HEK293 (cell line): ENCODE data around the gene MCM7.

Experiments
- AEBP2 ChIP-seq: fragments of 450-650 bp; formaldehyde crosslinking; IDR thresholded peaks from 2 replicates; pipeline ENCODE4 v1.5.1; 2016; ENCODE audit warnings: missing biosample characterization, missing genetic modification characterization, borderline replicate concordance
- ELK4 ChIP-seq: IDR thresholded peaks from 2 replicates; pipeline ENCODE4 v1.6.1; 2011; ENCODE audit warnings: mild to moderate bottlenecking, low read depth, low read length, borderline replicate concordance
- GLIS2 ChIP-seq: fragments of 450-650 bp; formaldehyde crosslinking; IDR thresholded peaks from 2 replicates; pipeline ENCODE4 v1.5.1; 2016; ENCODE audit warnings: missing biosample characterization, missing genetic modification characterization
- HIC1 ChIP-seq: fragments of 450-650 bp; formaldehyde crosslinking; IDR thresholded peaks from 2 replicates; pipeline ENCODE4 v1.5.1; 2016; ENCODE audit warnings: missing biosample characterization, missing genetic modification characterization
- OSR2 ChIP-seq: fragments of 450-650 bp; formaldehyde crosslinking; IDR thresholded peaks from 2 replicates; pipeline ENCODE4 v1.5.1; 2016; ENCODE audit warnings: missing biosample characterization, missing genetic modification characterization
- PATZ1 ChIP-seq: fragments of 450-650 bp; formaldehyde crosslinking; IDR thresholded peaks from 2 replicates; pipeline ENCODE4 v1.5.1; 2016; ENCODE audit warnings: missing biosample characterization, missing genetic modification characterization
- ZBTB6 ChIP-seq: fragments of 450-650 bp; formaldehyde crosslinking; IDR thresholded peaks from 2 replicates; pipeline ENCODE4 v1.5.1; 2017; ENCODE audit warnings: missing biosample characterization, missing genetic modification characterization
- ZBTB8A ChIP-seq: fragments of 450-650 bp; formaldehyde crosslinking; IDR thresholded peaks from 2 replicates; pipeline ENCODE4 v1.5.1; 2016; ENCODE audit warnings: missing biosample characterization, missing genetic modification characterization
- ZFP69B ChIP-seq: fragments of 450-650 bp; formaldehyde crosslinking; IDR thresholded peaks from 2 replicates; pipeline ENCODE4 v1.5.1; 2016; ENCODE audit warnings: missing biosample characterization, missing genetic modification characterization
- ZNF138 ChIP-seq: fragments of 450-650 bp; formaldehyde crosslinking; IDR thresholded peaks from 2 replicates; pipeline ENCODE4 v1.5.1; 2016; ENCODE audit warnings: missing biosample characterization, missing genetic modification characterization, borderline replicate concordance
- ZNF140 ChIP-seq: fragments of 450-650 bp; formaldehyde crosslinking; IDR thresholded peaks from 2 replicates; pipeline ENCODE4 v1.5.1; 2016; ENCODE audit warnings: missing biosample characterization, missing genetic modification characterization
- ZNF169 ChIP-seq: fragments of 450-650 bp; formaldehyde crosslinking; IDR thresholded peaks from 2 replicates; pipeline ENCODE4 v1.5.1; 2016; ENCODE audit warnings: missing biosample characterization, missing genetic modification characterization
- ZNF23 ChIP-seq: fragments of 450-650 bp; formaldehyde crosslinking; IDR thresholded peaks from 2 replicates; pipeline ENCODE4 v1.5.1; 2016; ENCODE audit warnings: missing biosample characterization, missing genetic modification characterization, borderline replicate concordance
- ZNF280D ChIP-seq: fragments of 450-650 bp; formaldehyde crosslinking; IDR thresholded peaks from 2 replicates; pipeline ENCODE4 v1.5.1; 2016; ENCODE audit warnings: missing biosample characterization, missing genetic modification characterization
- ZNF404 ChIP-seq: fragments of 450-650 bp; formaldehyde crosslinking; IDR thresholded peaks from 2 replicates; pipeline ENCODE4 v1.5.1; 2017; ENCODE audit warnings: missing biosample characterization, missing genetic modification characterization
- ZNF416 ChIP-seq: fragments of 450-650 bp; formaldehyde crosslinking; IDR thresholded peaks from 2 replicates; pipeline ENCODE4 v1.5.1; 2016; ENCODE audit warnings: missing biosample characterization, missing genetic modification characterization
- ZNF423 ChIP-seq: fragments of 450-650 bp; formaldehyde crosslinking; IDR thresholded peaks from 2 replicates; pipeline ENCODE4 v1.5.1; 2016; ENCODE audit warnings: missing biosample characterization, missing genetic modification characterization
- ZNF449 ChIP-seq: fragments of 450-650 bp; formaldehyde crosslinking; IDR thresholded peaks from 2 replicates; pipeline ENCODE4 v1.5.1; 2017; ENCODE audit warnings: missing biosample characterization, mild to moderate bottlenecking, missing genetic modification characterization, moderate library complexity
- ZNF48 ChIP-seq: fragments of 450-650 bp; formaldehyde crosslinking; IDR thresholded peaks from 2 replicates; pipeline ENCODE4 v1.5.1; 2016; ENCODE audit warnings: missing biosample characterization, missing genetic modification characterization
- ZNF510 ChIP-seq: fragments of 450-650 bp; formaldehyde crosslinking; IDR thresholded peaks from 2 replicates; pipeline ENCODE4 v1.5.1; 2018; ENCODE audit warnings: mild to moderate bottlenecking, missing genetic modification characterization, missing biosample characterization; ENCODE audit not compliant: insufficient replicate concordance
- ZNF530 ChIP-seq: fragments of 450-650 bp; formaldehyde crosslinking; IDR thresholded peaks from 2 replicates; pipeline ENCODE4 v1.5.1; 2016; ENCODE audit warnings: low read depth, missing biosample characterization, missing genetic modification characterization
- ZNF558 ChIP-seq: fragments of 450-650 bp; formaldehyde crosslinking; IDR thresholded peaks from 2 replicates; pipeline ENCODE4 v1.5.1; 2016; ENCODE audit warnings: missing biosample characterization, missing genetic modification characterization
- ZNF571 ChIP-seq: fragments of 450-650 bp; formaldehyde crosslinking; IDR thresholded peaks from 2 replicates; pipeline ENCODE4 v1.5.0; 2017; ENCODE audit warnings: missing biosample characterization, missing genetic modification characterization
- ZNF707 ChIP-seq: fragments of 450-650 bp; formaldehyde crosslinking; IDR thresholded peaks from 2 replicates; pipeline ENCODE4 v1.5.1; 2016; ENCODE audit warnings: missing biosample characterization, missing genetic modification characterization
- ZNF785 ChIP-seq: fragments of 450-650 bp; formaldehyde crosslinking; IDR thresholded peaks from 2 replicates; pipeline ENCODE4 v1.5.1; 2016; ENCODE audit warnings: missing biosample characterization, missing genetic modification characterization
- ZSCAN4 ChIP-seq: fragments of 450-650 bp; formaldehyde crosslinking; IDR thresholded peaks from 2 replicates; pipeline ENCODE4 v1.5.1; 2017; ENCODE audit warnings: missing biosample characterization, missing genetic modification characterization

Gene MCM7

GRCh38 chr7:100081535-100082102 lies 19.6 kb downstream of the MCM7 start, which contains the start of gene ZNF3 (continued):
- TF ChIP-seq ZNF280D, result no peak
- peak; percentile 97 for TF ChIP-seq ZBTB8A (tag by site-specific recombination)
- TF ChIP-seq ZNF510 (tag by site-specific recombination), result no peak
- TF ChIP-seq ZNF530 (tag by site-specific recombination), result no peak
- TF ChIP-seq GLIS2 (tag by site-specific recombination), result peak; percentile 82
- no peak for TF ChIP-seq ZNF23 (tag by site-specific recombination)
- TF ChIP-seq ZNF169 (tag by site-specific recombination), result no peak
- no peak for TF ChIP-seq ZSCAN4
- TF ChIP-seq PATZ1 (tag by site-specific recombination), result peak; percentile 95
- TF ChIP-seq ZNF785 (tag by site-specific recombination), result no peak
- TF ChIP-seq ZNF404 (tag by site-specific recombination), result no peak
- TF ChIP-seq ZNF449 (tag by site-specific recombination), result peak; percentile 25; the same call in 1 of the 2 replicates
- TF ChIP-seq ELK4, result no peak
- no peak for TF ChIP-seq ZNF707 (tag by site-specific recombination)
- TF ChIP-seq ZNF416 (tag by site-specific recombination), result no peak
- no peak for TF ChIP-seq ZNF140 (tag by site-specific recombination)
- TF ChIP-seq HIC1 (tag by site-specific recombination), result peak; percentile 100
- TF ChIP-seq ZNF48 (tag by site-specific recombination), result no peak
- TF ChIP-seq ZFP69B (tag by site-specific recombination), result peak; percentile 68; the same call in 1 of the 2 replicates
- no peak for TF ChIP-seq OSR2
- TF ChIP-seq ZNF138 (tag by site-specific recombination), result no peak
- 0 out of 2 replicates have a peak, but pooled peaks have one; percentile 25 for TF ChIP-seq ZNF558 (tag by site-specific recombination)
- no peak for TF ChIP-seq ZNF423 (tag by site-specific recombination)
- no peak for TF ChIP-seq ZNF571 (tag by site-specific recombination)
- TF ChIP-seq ZBTB6 (tag by site-specific recombination), result peak; percentile 84
- no peak for TF ChIP-seq AEBP2 (tag by site-specific recombination)
